Muscle layer of duodenum (tissue), 2 donors: ENCODE measurements around the gene AFF3.

ENCODE experiments used
- H3K27ac ChIP-seq: one replicate; pipeline ENCODE4 v1.7.0; 2013; ENCODE audit warnings: mild to moderate bottlenecking, low read length
- H3K27me3 ChIP-seq: one replicate; pipeline ENCODE4 v1.7.0; 2013; ENCODE audit warnings: low read depth, mild to moderate bottlenecking, control low read depth, low read length
- H3K36me3 ChIP-seq, 2 donors: one replicate each; pipeline ENCODE4 v1.7.0; 2013; ENCODE audit warnings: low read length in 2 of 2, control low read depth in 1 of 2, mild to moderate bottlenecking in 1 of 2; ENCODE audit not compliant: insufficient read depth in 2 of 2, control insufficient read depth in 1 of 2
- H3K4me1 ChIP-seq, 2 donors: one replicate each; pipeline ENCODE4 v1.7.0; 2013; ENCODE audit warnings: low read length in 2 of 2, mild to moderate bottlenecking in 2 of 2, control low read depth in 1 of 2, moderate library complexity in 1 of 2; ENCODE audit not compliant: insufficient read depth in 2 of 2, control insufficient read depth in 1 of 2
- H3K4me3 ChIP-seq, 2 donors: one replicate each; pipeline ENCODE4 v1.7.0; 2013; ENCODE audit warnings: low read length in 2 of 2, low read depth in 1 of 2, mild to moderate bottlenecking in 1 of 2
- H3K9me3 ChIP-seq, 2 donors: one replicate each; pipeline ENCODE4 v1.7.0; 2013; ENCODE audit warnings: low read length in 2 of 2, control low read depth in 1 of 2, mild to moderate bottlenecking in 1 of 2; ENCODE audit not compliant: control insufficient read depth in 1 of 2
- donor health status: healthy.

Gene AFF3

DNA sequence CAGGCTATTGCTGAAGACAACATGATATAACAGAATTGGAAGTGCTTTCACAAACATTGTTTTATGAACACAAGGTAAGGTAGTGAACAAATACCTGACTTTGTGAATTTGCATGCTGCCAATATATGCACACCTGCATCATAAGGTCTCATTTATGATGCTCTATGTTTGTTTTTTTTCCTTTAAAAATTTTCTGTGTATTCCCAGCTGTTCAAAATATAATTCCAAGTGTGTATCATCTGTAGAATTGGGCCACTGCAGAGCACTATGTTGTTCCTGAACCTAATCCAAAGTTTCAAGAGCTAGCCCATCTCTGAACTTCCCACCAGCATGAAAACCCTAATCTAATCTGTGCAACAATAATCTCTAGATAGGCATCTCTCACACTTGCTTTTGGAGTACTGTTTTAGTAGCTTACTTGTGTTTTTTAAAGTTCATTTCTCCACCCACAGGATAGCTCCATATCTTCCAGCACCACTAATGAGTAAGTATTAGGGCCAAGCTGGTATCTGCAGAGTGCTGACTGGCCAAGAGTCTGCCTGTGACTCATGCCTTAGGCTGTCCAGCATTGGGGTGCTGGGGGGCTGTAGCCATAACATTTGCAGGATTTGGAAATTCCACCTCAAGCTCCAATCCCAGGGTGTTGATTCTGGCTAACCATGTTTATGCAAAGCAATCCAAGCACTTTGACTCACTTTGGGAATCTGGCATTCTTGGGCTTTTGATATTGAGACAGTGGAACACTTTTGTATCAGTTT is 444.4 kb downstream of the AFF3 start:
- H3K27ac ChIP-seq = no peak overlapping the region
- H3K9me3 ChIP-seq = no peaks in the 10 kb centered on the region
- H3K4me1 ChIP-seq = no peaks in the 10 kb centered on the region
- no peaks in the 10 kb centered on the region for H3K27me3 ChIP-seq
- no peak overlapping the region for H3K4me3 ChIP-seq
- no peaks in the 10 kb centered on the region for H3K36me3 ChIP-seq

DNA sequence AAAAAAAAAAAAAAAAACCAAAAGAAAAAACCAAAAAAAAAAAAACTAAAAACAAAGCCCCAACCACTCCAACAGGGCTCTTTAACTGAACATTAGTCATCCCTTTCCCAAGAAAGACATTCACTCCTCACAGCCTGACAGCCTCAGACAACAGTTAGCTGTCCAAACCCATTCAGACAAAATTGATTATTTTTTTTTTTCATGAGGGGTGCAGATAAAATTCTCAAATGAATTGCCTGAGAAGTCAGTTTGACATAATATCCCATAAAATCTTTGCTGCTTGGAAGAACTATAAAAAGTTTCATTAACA is 446.5 kb downstream of the AFF3 start:
- Histone ChIP-seq H3K4me3 (no peak overlapping the region), H3K9me3 (no peaks in the 10 kb centered on the region), H3K27ac (no peak overlapping the region), H3K27me3 (no peaks in the 10 kb centered on the region), H3K4me1 (no peaks in the 10 kb centered on the region), H3K36me3 (no peaks in the 10 kb centered on the region)

DNA sequence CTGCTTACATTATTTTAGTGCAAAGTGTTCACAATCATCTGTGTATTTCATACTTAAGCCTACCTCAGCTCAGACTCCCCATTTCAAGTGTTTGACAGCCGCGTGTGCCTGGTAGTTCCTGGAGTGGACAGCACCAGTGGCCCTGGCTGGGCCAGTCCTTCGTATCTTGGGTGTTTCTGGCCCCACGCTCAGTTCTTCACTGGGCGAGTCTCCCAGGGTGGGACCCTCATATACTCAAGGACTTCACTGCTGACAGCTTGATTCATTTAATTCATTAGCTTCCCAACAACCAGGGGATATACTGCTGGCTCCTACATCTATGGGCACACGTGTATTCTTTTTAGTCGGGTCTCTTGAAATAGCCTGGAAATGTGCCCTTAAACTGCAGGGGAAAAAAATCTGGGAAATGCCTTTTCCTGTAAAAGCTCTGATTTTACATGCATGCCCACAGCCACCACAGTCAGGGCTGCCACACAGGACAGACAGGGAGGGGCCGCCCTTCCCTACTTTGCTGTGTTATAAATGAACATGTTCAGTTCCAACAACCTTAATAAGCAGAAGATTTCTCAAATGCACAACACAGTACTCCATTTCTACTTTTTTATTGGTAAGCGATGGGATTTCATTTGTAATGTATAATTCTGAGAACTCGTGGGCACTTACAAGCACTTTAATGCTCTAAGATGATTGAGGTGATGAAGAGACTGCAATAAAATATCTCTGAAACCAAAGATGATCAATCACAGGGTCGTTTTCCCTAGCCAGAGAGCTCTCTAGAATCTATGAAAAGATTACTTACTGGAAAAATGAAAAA is 447.1 kb downstream of the AFF3 start:
- Histone ChIP-seq H3K4me3 (no peak overlapping the region), H3K4me1 (no peaks in the 10 kb centered on the region), H3K36me3 (no peaks in the 10 kb centered on the region), H3K27ac (no peak overlapping the region), H3K27me3 (no peaks in the 10 kb centered on the region), H3K9me3 (no peaks in the 10 kb centered on the region)

DNA sequence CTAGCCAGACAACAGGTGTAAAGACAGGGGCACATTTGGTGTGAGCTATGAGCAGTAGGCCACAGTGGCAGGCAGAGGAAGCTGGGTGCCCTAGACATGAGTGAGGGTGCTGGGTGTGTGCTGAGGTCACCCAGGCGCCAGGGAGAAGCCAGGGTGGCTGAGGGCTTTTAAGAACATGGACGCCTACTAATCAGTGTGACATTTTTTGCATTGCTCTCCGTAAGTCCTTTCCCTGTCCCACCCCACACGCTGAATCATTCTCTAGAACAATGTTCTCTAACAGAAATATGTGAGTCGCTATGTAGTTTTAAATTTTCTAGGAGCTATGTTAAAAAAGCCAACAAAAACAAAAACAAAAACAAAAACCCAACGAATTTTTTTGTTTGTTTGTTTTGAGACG is 448.1 kb downstream of the AFF3 start:
- no peaks in the 10 kb centered on the region for H3K9me3 ChIP-seq
- H3K36me3 ChIP-seq = no peaks in the 10 kb centered on the region
- H3K27me3 ChIP-seq = no peaks in the 10 kb centered on the region
- no peak overlapping the region for H3K27ac ChIP-seq
- no peaks in the 10 kb centered on the region for H3K4me1 ChIP-seq
- no peak overlapping the region for H3K4me3 ChIP-seq

DNA sequence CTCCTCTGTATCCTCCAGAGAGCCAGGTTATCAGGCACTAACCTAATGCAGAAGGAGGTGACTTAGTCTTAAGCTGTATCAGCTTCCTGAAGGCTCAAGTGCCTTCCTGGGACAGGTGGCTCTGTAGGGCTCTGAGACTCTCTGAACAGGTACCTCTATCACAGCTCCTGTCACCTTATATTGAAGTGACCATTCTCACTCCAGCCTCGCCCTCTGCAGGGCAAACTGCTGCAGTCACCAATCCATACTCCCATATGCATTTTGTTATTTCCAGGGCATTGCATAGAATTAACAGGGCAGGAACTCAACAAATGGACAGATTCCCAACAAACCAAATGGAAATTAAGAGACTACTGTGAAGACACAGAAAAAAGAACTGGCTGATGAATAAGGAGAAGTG is 449.6 kb downstream of the AFF3 start:
- Histone ChIP-seq H3K27ac (no peak overlapping the region), H3K36me3 (no peaks in the 10 kb centered on the region), H3K27me3 (no peaks in the 10 kb centered on the region), H3K4me1 (no peaks in the 10 kb centered on the region), H3K4me3 (no peak overlapping the region), H3K9me3 (no peaks in the 10 kb centered on the region)

DNA sequence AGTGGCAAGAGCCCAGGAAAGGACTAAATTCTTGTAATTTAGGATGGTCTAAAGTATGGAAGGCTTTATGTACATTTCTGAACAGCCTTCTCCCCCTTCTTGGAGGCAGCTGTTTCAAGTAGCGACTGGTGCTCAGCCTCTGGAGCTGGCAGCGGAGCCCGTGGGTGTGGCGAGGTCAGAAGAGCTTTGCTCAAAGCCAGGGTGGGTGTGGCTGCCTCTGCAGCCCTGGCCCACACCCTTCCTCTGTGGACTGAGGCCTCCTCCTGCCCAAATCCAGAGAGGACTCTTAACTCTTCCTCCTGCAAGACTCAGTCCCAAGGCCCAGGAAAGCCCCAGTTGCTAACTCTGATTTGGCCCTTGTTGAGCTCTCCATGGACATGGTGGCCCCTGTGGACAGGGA is 450.5 kb downstream of the AFF3 start:
- Histone ChIP-seq H3K27me3 (no peaks in the 10 kb centered on the region), H3K4me3 (no peak overlapping the region), H3K9me3 (no peaks in the 10 kb centered on the region), H3K36me3 (no peaks in the 10 kb centered on the region), H3K27ac (no peak overlapping the region), H3K4me1 (no peaks in the 10 kb centered on the region)

DNA sequence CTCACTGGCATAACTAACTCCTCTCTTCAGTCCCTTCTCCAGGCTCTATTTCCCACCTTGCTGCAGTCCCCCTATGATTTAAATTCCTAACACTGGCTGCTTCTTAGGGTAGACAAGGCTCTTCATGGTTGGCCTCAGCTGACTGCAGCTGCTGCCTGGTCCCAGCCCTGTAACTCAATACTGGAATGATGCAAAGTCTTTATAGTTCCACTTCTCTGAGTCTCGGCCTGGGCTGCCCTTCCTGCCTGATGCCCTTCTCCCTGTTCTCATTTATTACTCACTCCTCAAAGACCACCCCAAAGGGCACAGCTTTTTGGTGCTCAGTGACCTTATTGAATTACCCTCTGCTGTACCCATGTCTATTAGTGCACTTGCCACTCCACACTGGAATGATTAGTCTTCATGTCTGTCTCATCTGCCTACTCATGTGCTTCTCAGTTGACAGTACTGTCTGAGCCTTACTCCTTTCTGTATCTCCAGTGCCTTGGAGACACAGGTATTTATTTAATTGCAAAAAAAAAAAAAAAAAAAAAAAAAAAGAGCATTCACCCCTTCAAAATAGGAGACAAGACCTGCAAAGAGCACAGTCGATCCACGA is 453.1 kb downstream of the AFF3 start:
- H3K27ac ChIP-seq = no peak overlapping the region
- no peaks in the 10 kb centered on the region for H3K36me3 ChIP-seq
- H3K9me3 ChIP-seq = no peaks in the 10 kb centered on the region
- no peak overlapping the region for H3K4me3 ChIP-seq
- no peaks in the 10 kb centered on the region for H3K27me3 ChIP-seq
- H3K4me1 ChIP-seq = no peaks in the 10 kb centered on the region

DNA sequence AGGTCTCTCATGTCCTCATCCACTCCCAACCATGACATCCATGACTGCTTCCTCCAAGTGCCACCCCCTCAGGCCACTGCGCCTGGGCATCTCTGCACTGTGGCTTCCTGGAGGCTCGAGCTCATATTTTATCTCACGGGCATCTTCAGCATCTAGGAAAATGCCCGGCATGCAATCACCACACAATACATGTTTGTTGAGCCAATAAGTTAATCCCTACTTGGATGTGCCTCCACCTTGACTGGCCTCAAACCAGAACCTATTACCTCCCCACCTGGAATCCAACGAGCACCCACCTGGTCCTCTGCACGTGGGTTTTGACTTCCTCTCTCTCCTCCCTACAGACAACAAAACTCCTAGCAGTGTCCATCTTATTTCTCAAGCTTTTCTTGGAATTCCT is 453.7 kb downstream of the AFF3 start:
- Histone ChIP-seq H3K36me3 (no peaks in the 10 kb centered on the region), H3K27ac (no peak overlapping the region), H3K4me1 (no peaks in the 10 kb centered on the region), H3K9me3 (no peaks in the 10 kb centered on the region), H3K27me3 (no peaks in the 10 kb centered on the region), H3K4me3 (no peak overlapping the region)

DNA sequence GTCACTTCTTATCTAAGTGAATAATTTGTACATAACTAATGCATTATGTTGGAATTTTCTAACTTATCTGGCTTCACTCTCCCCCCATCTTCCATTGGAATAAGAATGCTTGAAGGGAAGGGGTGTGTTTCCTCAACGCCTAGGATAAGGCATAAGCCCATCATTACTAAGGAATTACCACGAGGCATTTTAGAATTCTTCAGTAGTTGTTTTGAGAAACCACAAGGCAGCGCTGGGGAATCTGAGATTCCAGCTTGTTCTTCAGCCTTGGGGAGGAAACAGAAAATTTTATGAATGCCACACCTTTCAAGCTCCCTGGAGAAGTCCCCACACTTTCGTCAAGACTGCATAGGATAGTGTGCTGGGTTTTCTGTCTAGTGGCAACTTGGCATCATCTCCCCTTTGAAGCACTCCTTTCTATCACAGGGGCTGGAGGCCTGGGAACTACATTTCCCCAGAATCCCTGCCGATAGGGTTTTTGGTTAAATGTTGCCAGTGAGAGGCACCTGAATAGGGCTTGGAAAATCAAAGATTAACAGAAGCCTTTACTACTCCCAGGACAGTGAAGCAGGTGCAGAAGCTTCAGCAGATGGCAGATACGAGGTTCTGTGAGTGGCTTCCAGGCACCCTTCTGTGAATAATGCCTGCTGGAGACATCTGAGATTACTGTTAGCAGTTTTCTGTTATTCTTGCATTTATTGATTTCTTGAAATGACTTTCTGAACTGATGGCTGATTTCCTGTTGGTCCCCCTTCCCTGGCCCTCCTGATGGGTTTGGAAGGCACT is 459.9 kb downstream of the AFF3 start:
- peaks cover 0 to 6% of the 10 kb centered on the region in 2 donors for H3K4me1 ChIP-seq
- no peaks in the 10 kb centered on the region for H3K9me3 ChIP-seq
- H3K27ac ChIP-seq = no peak overlapping the region
- no peaks in the 10 kb centered on the region for H3K36me3 ChIP-seq
- no peaks in the 10 kb centered on the region for H3K27me3 ChIP-seq
- H3K4me3 ChIP-seq = no peak overlapping the region

DNA sequence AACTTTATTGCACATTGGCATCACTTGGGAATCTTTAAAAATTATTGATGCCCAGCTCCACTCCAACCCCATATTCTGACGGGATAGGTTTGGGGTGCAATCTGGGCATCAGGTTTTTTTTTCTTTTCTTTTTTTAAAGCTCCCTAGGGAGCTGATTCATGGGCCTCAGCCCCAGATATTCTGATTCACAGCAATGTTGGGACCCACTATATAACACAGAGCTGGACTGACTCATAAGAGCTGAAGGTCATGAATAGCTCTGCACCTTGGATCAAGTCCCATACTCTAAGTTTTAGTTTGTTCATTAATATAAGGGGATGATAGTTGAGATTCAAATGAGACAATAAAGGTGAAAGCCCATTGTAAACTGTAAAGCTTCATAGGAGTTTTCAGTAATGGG is 461.4 kb downstream of the AFF3 start:
- no peaks in the 10 kb centered on the region for H3K9me3 ChIP-seq
- H3K4me3 ChIP-seq = no peak overlapping the region
- no peaks in the 10 kb centered on the region for H3K27me3 ChIP-seq
- H3K36me3 ChIP-seq = no peaks in the 10 kb centered on the region
- no peak overlapping the region for H3K27ac ChIP-seq
- peaks cover 0 to 6% of the 10 kb centered on the region in 2 donors for H3K4me1 ChIP-seq

DNA sequence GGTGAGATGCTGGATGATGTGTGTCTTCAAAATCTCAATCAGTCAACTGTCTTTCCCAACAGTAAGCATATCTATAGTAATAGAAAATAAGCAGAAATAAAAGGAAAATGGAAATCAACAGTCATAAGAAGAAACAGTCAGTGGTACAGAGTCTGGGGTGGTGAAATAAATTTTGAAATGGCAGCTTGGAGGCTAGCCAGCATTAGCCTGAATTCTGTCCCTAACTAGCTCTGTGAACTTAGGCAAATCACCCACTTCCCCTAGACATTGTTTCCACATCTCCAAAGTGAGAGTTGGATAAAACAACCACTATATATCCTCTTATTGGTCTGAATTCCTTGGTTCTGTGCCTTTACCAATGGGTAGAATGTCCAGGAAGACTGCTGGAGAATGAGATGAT is 462.9 kb downstream of the AFF3 start:
- peaks cover 0 to 6% of the 10 kb centered on the region in 2 donors for H3K4me1 ChIP-seq
- H3K9me3 ChIP-seq = no peaks in the 10 kb centered on the region
- no peaks in the 10 kb centered on the region for H3K27me3 ChIP-seq
- no peak overlapping the region for H3K27ac ChIP-seq
- no peak overlapping the region for H3K4me3 ChIP-seq
- no peaks in the 10 kb centered on the region for H3K36me3 ChIP-seq
